ENCODE data around the gene BRME1.
"Not testable (repeated sequence)": the region's sequence is repeated elsewhere in the genome, so short reads cannot be mapped to it uniquely, and the experiment has no call there.

BRME1 gene

GRCh38 chr19:13926010-13926409 is 20.1 kb upstream of the BRME1 start:
- no peak for DNase-seq

GRCh38 chr19:13923194-13923987 is 17.5 kb upstream of the BRME1 start:
- DNase-seq = no peak

- not testable (repeated sequence) for DNase-seq
Observed at GRCh38 chr19:13922118-13922517, 16.2 kb upstream of the BRME1 start.

GRCh38 chr19:13920940-13921747 is 15.2 kb upstream of the BRME1 start:
- no peak for DNase-seq

GRCh38 chr19:13920524-13920923 is 14.6 kb upstream of the BRME1 start:
- no peak for DNase-seq

- DNase-seq = no peak
Observed at GRCh38 chr19:13918726-13919411, 13.0 kb upstream of the BRME1 start.

GRCh38 chr19:13917888-13918406 is 12.0 kb upstream of the BRME1 start:
- no peak for DNase-seq

GRCh38 chr19:13914777-13915176 is 8.9 kb upstream of the BRME1 start:
- DNase-seq = no peak

- DNase-seq = no peak
Observed at GRCh38 chr19:13913352-13913751, 7.4 kb upstream of the BRME1 start.

GRCh38 chr19:13909430-13909829 is 3.5 kb upstream of the BRME1 start:
- DNase-seq = no peak

GRCh38 chr19:13908674-13909073 is 2.8 kb upstream of the BRME1 start:
- no peak for DNase-seq

- DNase-seq = no peak
Observed at GRCh38 chr19:13906910-13907309, 993 bp upstream of the BRME1 start.

GRCh38 chr19:13906521-13906904 is 596 bp upstream of the BRME1 start:
- peak; percentile 35 for DNase-seq

GRCh38 chr19:13902993-13903555 is 2.8 kb downstream of the BRME1 start:
- no peak for DNase-seq

- no peak for DNase-seq
Observed at GRCh38 chr19:13899912-13900584, 5.9 kb downstream of the BRME1 start.

- no peak for DNase-seq
Observed at GRCh38 chr19:13899393-13899792, 6.5 kb downstream of the BRME1 start.

- no peak for DNase-seq
Observed at GRCh38 chr19:13896227-13896626, 9.7 kb downstream of the BRME1 start.

- DNase-seq = no peak
Observed at GRCh38 chr19:13894552-13894951, 11.4 kb downstream of the BRME1 start.

- DNase-seq = no peak
Observed at GRCh38 chr19:13892870-13893269, 13.0 kb downstream of the BRME1 start.

GRCh38 chr19:13890136-13890535 is 15.8 kb downstream of the BRME1 start:
- no peak for DNase-seq

- no peak for DNase-seq
Observed at GRCh38 chr19:13888281-13888680, 17.6 kb downstream of the BRME1 start.

- DNase-seq = no peak
Observed at GRCh38 chr19:13887517-13887916, 18.4 kb downstream of the BRME1 start.
